COLO829 (cell line): ENCODE data around the gene RNF112.
A peak's percentile ranks its signal among the peaks of the same experiment; 100 is the strongest.

ENCODE experiments used
- DNase-seq: peaks from one replicate; pipeline ENCODE4 v3.0.0; 2012; ENCODE audit warnings: low spot score

RNF112 gene, protein sequence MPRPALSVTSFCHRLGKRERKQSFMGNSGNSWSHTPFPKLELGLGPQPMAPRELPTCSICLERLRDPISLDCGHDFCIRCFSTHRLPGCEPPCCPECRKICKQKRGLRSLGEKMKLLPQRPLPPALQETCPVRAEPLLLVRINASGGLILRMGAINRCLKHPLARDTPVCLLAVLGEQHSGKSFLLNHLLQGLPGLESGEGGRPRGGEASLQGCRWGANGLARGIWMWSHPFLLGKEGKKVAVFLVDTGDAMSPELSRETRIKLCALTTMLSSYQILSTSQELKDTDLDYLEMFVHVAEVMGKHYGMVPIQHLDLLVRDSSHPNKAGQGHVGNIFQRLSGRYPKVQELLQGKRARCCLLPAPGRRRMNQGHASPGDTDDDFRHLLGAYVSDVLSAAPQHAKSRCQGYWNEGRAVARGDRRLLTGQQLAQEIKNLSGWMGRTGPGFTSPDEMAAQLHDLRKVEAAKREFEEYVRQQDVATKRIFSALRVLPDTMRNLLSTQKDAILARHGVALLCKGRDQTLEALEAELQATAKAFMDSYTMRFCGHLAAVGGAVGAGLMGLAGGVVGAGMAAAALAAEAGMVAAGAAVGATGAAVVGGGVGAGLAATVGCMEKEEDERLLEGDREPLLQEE

DNA sequence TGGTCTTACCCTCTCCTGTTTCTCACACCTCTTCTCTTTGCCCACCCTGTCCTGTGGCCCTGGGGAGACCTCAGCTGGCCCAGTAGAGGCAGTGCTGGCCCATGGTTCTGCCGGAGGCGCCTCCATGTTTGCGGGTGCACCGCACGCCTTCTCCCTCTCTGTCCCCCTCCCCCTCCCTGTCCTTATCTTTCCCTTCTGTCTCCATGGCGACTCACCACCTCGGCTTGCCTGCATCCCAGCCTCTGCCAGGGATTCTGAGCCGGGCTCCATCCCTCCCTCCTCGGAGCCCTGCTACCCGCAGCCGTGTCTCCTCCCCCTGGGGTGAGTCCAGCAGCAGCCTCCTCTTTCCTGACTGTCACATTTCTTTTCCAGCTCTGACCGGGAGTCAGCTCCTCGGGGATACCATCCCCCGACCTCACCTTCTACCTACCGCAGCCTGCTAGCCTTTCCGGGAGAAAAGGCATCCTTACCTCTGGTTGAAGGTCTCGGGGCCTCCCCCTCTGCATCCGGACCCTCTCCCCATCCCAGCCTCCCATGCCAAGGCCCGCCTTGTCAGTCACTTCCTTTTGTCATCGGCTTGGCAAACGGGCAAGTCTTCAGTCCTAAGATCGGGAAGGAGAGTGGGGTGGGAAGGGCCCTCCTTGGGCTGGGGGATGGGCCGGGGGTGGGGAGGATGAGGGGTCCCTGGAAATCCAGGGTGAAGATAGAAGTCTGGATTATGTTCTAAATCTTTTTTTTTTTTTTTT is at the start of gene RNF112:
TSS of gene RNF112 (plus strand) at position 358 of the 746 bp plus-strand sequence. CDS start at position 535, 177 bp downstream.
- no peak for DNase-seq

DNA sequence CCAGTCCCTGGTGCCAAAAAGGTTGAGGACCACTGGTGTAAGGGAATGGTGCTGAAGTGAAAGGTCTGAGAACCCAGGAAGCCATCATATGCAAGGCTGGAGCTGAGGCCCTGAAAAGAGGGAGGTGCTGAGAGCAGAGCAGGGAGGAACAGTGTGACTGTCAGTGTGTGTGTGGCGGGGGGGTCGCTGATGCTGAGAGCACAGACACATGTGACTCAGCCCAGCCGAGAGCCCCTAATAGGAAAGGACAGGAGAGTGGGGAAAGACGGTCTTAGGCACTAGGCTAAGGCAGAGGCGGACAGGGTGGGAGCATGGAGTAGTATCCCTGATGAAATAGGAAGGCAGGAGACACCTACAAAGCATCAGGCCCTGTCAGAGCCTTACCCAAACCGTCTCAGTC is 49.7 kb upstream of the RNF112 start:
- DNase-seq: no peak

DNA sequence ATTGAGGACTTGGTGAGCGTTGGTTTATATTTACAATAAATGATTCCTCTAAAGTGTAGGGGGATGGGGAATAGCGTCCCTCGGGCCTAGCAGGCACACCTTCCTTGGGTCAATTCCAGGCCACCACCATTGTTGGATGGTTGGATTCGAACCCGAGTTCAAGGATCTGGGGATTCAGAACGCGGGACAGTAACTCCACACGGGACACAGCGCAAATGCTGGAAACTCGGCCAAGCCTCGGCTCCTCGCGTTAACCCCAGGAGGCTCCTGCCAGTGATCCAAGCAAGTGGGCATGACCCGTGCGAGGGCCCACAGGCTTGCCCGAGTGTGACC is 49.1 kb upstream of the RNF112 start:
- DNase-seq: peak; percentile 23

DNA sequence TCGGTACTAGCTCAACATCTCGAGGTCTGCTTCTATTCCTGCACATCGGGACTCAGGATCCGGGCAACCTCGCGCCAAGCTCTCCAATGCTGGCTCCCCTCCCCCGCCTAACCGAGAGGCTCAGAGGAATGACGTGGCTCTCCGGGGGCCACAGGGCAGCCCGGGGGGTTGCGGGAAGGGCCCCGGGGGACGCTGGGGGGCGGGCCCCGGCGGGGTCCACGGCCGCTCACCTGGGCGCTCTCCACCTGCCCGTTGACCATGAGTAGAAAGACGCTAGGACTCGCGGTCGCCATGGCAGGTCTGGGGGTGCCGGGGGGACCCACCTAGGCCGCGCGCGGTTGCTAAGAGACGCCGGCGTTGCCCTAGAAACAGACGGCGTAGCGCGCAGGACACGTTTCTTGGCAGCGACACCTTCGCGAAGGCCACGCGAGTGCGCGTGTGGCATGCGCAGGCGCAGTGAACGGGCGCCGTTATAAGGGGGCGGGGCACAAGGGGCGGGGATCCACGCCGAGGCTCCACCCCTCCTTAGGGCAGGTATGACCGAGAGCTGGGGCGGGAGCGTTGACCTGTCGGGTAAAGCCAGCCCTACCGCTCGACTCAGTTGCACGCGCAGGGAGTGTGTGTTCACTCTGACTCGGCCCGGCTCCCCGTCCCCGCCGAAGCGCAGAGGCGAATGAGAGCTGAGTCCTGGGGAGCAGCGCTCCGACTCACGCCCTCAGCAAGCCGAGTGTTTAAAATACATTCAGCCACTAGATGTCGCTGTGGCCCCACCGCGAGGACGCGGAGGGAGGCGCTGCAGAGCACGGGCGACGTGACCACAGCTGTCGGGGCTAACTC is 48.5 kb upstream of the RNF112 start, which contains the start of gene B9D1:
TSS of gene B9D1 (minus strand) at position 447 of the 837 bp plus-strand sequence. CDS start at position 293, 154 bp downstream.
- peak; percentile 98 for DNase-seq

DNA sequence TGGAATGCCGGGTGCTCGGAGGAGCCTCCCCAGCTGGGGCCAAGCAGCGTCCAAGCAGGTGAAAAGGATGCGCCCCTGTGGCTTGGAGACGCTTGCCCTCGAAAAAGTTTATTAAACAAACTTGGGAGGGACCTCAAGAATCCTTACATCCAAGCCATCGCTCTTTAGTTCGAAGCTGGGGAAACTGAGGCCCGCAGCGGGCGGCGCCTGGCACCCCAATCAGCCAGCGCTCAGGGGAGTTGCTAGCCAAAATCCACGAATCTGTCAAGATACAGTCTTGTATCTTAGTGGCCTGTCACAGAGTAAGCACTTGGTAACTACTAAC is 48.0 kb upstream of the RNF112 start:
- DNase-seq: no peak

DNA sequence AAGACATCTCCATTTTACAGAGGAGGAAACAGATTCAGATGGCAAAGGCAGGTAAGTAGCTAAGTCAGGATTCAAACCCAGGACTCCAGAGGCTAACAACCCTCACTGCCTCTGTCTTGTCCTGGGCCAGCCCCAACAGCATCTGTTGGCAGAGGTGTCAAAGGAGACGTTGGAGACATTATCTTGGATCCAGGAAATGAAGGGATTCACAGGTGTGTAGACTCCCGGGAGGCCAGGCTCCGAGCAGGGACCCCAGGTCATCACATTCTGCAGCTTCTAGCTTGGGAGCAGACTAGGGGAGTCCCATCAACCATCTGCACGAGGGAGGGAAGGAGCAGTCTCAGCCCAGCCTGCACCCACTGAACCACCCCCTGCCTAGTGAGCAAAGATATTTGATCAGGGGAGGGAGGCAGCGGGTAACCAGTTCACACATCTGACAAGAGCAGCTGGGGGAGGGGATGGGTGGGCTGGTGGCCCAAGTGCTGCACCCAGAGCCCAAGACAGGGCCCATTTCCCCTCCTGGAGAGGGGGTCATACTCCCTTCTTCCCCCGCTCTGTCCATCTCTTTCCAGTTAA is 47.5 kb upstream of the RNF112 start:
- no peak for DNase-seq

DNA sequence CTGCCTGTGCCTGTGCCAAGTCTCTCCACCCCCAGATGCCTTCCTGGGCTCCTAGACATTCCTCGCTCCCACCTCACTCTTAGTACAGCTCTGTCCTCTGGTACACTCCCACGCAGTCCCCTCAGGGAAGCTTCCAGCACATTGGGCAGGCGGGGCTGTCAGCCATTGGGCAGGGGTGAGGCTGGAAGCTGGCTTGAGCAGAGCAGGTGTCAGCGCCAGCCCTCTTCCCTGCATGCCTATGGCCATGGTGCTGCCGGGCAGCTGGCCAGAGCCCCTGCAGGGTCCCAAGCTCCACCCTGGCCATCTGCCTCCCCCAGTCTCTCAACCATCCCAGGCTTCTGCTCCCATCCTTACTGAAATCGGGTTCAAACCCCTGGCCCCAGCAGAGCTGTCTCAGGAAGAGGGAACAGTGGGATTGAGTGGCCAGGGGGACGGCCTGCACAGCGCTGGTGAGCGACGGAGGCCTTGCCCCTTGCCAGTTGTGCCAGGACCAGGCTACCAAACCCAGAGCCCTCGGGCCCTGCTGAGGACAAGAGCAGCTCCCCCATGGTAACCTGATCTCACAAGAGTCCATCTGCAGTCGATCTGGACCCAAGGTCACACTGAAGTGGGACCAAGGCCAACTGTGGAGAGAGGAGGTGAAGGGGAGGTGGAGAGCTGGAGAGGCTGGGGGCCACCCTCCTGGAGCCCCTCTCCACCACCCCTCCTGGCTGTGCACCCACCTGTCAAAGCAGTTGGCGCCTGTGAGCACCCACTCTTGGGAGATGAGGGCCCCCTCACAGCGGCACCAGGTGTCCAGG is 46.1 kb upstream of the RNF112 start:
- DNase-seq: no peak

DNA sequence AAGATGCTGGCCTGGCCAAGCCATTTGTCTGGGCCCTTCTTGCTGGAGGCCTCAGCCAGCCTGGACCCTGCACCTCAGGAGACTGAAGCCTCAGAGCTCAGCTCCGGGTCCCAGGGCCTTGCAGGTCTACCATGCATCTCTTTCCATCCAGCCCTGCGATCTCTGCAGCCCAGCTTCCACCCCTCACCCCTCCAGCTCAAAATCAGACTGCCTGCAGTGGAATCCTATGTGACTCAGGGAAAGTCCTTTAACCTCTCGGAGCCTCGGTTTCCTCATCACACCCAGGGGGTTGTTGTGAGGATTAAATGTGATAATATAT is 45.6 kb upstream of the RNF112 start:
- no peak for DNase-seq

DNA sequence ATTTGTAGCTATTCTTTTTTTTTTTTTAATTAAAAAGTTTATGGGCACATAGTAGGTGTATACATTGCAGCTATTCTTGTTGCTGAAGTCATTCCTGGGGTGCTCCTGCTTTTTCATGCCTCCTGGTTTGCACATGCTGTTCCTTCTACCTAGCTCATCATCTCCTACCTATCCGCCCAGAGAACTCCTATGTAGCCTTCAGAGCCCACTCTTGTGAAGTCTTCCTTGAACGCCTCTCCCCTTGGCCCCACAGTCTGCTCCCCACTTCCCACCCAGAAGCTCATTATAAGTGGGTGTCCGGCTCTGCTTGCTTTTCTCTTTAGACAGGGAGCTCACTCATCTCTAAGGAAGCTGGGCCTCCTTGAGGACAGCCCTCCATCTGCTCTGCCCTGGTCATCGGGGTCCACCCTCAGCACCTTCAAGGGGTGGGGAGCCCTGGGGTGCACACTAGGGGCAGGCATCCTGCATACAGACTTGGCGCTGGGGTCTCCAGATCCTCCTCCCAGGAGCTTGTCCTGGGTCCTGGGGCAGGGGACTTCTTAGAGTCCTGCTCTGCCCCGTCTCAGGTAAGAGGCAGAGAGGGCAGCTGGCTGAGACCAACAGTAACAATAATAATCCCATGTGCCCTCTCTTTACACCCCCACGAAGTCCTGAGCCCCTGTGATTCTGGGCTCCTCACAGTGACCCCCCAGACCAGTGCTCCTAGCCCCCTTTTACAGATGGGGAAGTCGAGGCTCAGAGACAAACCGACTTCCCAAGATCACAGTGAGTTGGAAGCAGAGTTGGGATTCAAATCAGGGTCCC is 45.0 kb upstream of the RNF112 start:
- DNase-seq: no peak

DNA sequence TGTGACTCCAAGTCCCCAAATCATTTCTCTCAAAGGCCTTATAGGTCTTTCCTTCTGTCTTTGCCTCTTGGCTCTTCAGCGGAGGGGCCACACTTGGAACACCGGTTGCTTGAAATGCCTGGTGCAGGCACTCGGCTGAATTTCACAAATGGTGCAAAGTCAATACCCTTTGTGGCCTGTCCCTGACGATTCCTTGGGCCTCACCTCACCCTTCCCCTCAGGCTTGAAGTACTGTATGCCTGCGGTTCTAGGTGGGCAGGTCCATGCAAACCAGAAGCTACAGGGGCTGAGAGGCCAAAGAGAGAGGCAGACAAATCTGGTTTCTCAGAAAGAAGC is 44.4 kb upstream of the RNF112 start:
- DNase-seq: no peak

DNA sequence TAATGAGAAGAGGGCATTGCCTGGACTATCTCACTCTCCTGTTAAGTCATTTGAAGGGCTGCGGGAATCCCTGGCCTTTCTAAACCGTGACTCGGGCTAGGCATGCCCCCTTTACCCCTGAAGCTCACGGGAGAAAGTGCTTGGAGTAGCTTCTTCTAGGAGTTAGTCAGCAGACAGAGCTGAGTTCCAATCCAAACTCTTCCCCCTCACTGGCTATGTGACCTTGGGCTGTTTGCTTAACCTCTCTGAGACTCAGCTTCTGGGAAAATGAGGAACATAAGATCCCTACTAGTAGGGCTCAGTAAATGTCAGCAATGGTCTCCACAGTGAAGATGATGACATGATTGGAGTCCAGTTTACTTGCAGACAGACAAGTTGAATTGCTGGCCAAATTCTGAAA is 42.8 kb upstream of the RNF112 start:
- DNase-seq: no peak

DNA sequence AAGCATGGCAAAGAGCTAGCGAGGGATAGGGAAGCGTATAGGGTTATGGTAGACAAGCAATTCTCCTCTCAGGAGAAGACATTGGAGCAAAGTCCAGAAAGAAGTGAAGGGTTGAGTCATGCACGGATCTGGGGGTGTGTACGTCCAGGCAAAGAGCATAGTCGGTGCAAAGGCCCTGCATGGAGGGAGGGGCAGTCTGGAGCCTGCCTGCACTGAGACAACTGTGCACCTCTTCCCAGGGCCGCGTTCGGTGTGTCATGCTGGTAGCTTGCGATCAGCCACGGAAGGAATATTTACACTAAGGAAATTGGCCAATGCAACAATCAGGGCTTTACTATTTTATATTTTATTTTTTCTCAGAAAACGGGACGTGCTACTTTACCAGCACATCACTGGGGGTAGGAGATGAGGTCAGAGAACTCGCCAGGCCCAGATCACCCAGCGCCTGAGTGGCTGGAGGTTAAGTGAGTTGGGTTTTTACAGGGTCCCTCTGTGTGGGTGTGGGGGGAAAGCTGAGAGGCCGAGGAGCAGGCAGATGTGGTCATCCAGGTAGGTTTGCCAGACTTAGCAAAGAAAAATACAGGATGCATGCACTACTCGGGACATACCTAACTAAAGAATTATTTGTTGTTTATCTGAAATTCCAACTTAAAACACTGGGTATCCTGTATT is 41.8 kb upstream of the RNF112 start:
- DNase-seq: no peak

DNA sequence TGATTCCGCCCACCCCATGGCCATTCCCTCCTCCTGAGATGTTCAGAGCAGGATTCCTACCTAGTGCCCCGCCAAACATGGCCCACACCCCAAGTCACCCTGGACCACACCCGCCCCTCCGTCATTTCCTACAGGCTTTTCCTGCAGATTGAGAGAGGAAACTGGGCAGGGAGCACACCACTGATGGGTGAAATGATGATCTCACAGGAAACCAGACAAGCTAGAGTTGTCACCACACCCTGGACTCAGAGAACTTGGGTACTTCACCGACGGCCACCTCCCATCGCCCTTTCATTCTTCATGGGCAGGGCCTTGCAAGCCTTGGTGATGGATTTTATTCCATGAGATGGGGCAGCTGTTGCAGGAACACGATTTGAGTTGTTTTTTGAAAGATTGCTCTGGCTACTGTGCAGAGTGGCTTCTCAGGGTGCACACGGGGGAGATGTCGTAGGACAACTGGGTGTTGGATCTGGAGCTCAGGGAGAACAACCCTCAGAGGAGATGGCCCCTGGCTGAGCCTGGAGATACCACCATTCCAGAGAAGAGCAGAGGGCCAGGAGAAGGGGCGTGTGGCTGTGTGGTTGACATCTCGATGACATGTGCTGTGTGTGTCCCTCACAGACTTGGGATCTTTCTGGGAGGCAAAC is 41.1 kb upstream of the RNF112 start:
- no peak for DNase-seq

DNA sequence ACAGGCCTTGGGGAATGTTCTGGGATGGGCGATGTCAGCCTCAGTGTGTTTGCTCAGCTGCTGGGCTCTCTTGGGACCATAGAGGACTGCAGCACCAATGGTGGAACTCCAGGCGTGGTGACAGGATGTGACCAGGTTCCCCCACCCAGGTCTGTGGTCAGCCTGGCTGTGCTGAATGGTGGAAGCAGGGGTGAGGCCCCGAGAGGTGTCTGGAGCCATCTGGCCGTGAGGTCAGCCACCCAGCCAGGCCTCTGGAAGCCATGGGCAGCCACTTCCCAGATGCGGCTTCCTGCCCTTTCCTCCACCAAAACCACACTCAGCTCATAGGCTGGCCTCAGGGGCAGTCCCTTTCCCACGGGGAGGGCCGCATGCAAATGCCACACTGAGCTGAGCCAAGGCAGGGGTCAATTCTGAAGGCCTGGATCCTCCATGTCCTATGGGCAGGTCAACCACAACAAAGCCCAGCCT is 40.5 kb upstream of the RNF112 start:
- no peak for DNase-seq

DNA sequence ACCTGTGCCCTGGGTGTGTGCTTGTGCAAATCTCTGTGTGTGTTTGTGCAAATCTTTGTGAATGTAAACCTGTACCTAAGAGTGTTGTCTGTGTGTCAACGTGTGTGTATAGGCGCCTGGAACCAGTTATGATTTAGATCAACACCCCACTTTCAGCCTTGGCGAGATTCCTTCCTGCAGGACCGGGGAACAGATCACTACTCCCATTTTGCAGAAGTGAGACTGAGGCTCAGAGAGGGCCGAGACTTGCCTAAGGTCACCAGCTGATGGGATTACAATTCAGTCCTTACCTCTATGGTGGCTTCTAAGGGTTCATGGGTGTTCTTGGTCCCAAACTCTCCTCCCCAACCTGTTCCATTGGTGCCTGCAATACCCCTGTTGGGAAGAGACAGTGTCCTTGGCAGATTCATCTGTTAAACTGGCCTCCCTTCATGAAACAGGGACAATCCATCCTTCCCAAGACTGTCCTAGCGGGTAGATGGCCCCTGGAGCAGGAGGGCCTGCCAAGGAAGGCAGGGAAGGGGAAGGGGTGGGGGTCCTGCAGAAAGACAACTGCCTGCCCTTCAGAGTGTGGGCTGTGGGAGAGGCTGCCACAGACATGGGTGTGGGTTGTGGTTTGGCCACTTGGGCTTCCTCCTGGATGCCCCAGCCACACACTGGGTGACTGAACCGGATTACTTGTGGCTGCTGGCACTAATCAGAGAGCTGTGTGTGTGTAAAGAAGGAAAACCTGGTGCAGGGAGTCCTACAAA is 39.6 kb upstream of the RNF112 start:
- DNase-seq: no peak

DNA sequence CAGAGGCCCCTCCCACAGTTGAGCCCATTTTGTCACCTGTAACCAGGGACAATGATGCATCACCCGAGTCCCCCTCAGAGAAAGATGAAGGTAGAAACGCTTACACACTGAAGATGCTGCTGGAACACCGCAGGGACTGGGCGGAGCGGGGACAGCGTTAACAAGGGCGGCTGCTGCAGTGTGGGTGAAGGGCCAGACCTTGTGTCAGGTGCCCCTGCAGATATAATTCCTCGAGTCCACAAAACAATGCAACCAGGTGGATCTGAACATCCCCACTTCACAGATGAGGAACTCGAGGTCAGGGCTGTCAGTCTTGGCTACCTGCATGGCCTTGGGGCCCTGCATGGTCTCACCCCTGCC is 39.0 kb upstream of the RNF112 start:
- DNase-seq: no peak

DNA sequence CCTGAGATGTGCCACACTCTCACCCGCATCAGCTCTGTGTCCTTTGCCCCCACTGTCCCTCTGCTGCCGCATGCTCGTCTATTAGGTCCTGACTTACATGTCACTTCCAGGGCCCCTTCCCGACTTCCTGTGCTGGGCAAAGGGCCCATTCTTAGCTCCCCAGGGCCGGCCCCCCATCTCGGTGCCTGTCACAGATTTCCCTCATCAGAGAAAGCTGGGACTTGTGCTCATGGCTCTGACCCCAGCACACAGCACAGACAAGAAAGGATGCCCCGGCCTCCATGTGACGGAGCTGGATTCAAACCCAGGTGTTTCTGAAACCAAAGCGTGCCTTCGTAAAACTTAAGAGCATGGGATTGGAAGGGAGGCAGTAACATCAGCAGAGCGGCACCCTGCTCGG is 38.6 kb upstream of the RNF112 start:
- no peak for DNase-seq

DNA sequence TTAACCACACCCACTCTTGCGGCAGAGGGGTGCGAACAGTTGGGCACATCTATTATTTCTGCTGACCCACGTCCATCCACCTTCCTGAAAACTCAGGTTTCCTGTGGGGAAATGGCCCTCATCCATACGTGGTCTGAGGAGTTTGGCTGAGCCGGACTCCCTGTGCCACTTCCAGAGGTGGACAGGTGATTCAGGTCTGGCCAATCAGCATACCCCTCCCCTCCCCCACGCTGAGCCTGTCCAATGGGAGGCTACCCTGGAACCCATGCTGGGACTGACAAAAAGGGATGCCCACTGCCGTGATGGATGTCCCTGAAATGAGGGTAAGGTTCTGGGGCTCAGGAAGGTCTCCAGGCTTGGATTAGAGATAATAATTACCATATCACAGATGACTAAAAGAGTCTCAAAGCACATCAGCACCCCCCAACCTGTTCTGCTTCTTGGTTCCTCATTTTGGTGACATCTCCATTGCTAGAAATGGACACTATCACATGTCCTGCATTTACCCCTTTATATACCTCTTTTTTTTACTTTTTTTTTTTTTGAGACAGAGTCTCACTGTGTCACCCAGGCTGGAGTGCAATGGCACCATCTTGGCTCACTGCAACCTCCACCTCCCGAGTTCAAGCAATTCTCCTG is 38.0 kb upstream of the RNF112 start:
- no peak for DNase-seq
